Astrocyte (in vitro differentiated cells and primary cell): ENCODE data around the gene NDUFS8.

Experiments
- CTCF ChIP-seq: IDR thresholded peaks from 2 replicates; pipeline ENCODE4 v1.5.1; 2011; ENCODE audit warnings: low read depth, mild to moderate bottlenecking, inconsistent platforms, low read length, moderate library complexity; ENCODE audit not compliant: insufficient read depth
- EZH2 ChIP-seq: IDR thresholded peaks from 2 replicates; pipeline ENCODE4 v1.6.1; 2012; ENCODE audit warnings: mild to moderate bottlenecking, low read length, inconsistent platforms; ENCODE audit not compliant: insufficient read depth

- TF ChIP-seq CTCF, result no peak
- TF ChIP-seq EZH2, result no peak
These were observed 35.4 kb downstream of the NDUFS8 start for GRCh38 chr11:68065841-68066240.
